ENCODE measurements around the gene RINL. TPM values are rescaled to one million over a fixed set of nuclear protein-coding genes. Genes with fewer than 3 reads are reported as not detected.
"Not testable (repeated sequence)": the region's sequence is repeated elsewhere in the genome, so short reads cannot be mapped to it uniquely, and the experiment has no call there.

The RINL gene
- total RNA-seq, 1 donor = 1.3 TPM

DNA sequence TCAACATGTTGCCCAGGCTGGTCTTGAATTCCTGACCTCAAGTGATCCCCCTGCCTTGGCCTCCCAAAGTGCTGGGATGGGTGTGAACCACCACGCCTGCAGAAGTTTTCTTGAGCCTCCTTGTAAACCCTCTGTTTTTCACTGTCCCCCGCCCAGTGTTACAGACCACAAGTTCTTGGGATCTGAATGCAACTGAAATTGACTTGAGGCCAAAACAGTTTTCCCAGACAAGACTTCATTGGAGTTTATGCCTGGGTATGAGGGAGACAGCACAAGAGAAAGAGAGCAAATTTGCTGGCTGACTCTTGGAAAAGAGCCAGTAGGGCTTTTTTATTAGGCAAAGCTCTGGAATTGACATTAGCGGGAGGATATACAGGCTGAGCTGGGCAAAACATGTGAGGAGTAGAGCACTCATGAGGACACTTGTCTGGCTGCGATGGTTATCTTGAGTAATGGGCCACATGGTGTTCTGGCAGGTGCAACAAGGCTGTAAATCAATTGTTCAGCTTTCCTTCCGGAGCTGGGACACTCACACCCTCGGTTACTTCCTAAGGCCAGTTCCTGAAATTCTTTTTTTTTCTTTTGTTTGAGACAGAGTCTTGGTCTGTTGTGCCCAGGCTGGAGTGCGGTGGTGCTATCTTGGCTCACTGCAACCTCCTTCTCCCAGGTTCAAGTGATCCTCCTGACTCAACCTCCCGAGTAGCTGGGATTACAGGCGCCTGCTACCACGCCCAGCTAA lies 15.6 kb downstream of the RINL start:
- DNase-seq (ENCODE audit: low read depth) = peak; percentile 97
- TF ChIP-seq, protein P1, sequence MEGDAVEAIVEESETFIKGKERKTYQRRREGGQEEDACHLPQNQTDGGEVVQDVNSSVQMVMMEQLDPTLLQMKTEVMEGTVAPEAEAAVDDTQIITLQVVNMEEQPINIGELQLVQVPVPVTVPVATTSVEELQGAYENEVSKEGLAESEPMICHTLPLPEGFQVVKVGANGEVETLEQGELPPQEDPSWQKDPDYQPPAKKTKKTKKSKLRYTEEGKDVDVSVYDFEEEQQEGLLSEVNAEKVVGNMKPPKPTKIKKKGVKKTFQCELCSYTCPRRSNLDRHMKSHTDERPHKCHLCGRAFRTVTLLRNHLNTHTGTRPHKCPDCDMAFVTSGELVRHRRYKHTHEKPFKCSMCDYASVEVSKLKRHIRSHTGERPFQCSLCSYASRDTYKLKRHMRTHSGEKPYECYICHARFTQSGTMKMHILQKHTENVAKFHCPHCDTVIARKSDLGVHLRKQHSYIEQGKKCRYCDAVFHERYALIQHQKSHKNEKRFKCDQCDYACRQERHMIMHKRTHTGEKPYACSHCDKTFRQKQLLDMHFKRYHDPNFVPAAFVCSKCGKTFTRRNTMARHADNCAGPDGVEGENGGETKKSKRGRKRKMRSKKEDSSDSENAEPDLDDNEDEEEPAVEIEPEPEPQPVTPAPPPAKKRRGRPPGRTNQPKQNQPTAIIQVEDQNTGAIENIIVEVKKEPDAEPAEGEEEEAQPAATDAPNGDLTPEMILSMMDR (IDR thresholded peaks at IDR 0.05; ENCODE audit: insufficient read depth, low read depth, low read length) = no peak
- no peak overlapping the region for H3K4me3 ChIP-seq (ENCODE audit: low read depth, low read length)

DNA sequence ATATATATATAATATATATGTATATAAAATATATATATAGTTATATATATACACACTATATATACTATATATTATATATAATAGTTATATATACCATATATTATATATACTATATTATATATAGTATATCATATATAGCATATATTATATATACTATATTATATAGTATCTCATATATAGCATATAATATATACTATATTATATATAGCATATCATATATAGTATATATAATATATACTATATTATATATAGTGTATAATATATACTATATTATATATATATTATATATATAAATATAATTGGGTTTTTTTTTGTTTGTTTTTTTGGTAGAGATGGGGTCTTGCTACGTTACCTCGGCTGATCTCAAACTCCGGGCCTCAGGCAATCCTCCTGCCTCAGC lies 16.7 kb downstream of the RINL start:
- no peak for DNase-seq (ENCODE audit: low read depth)
- TF ChIP-seq, protein P1 (IDR thresholded peaks at IDR 0.05; ENCODE audit: insufficient read depth, low read depth, low read length) = no peak
- no peak overlapping the region for H3K4me3 ChIP-seq (ENCODE audit: low read depth, low read length)

DNA sequence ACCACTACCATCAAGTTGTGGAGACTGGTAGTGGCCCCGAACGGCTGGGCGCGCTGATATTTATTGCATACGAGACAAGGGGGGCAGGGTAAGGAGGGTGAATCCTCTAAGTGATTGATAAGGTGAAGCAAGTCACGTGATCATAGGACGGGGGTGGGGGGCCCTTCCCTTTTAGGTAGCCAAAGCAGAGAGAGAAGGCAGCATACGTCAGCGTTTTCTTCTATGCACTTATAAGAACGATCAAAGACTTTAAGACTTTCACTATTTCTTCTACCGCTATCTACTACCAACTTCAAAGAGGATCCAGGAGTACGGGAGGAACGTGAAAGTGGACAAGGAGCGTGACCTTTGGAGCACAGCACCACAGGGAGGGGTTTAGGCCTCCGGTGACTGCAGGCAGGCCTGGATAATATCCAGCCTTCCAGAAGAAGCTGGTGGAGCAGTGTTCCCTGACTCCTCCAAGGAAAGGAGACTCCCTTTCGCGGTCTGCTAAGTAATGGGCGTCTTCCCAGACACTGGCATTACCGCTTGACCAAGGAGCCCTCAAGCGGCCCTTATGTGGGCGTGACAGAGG lies 18.4 kb downstream of the RINL start:
- not testable (repeated sequence) for H3K4me3 ChIP-seq (ENCODE audit: low read depth, low read length)
- DNase-seq (ENCODE audit: low read depth) = peak; percentile 25

DNA sequence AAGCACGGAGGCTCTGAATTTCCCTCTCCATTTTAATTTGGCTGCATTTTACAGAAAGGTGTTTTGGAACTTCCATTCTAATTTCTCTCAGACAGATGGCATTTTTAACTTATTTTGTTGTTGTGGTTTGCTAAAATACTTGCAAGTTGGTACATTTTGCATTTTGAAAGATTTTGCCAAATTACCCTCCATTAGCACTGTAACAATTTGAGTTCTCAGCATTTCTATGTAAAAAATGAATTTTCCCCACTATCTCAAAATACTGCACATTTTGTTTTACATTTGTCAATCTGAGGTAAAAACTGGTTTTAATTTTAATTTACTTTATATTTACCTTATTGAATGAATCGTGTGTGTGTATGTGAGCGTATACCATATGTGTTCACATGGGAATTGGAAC lies 21.3 kb downstream of the RINL start:
- no peak for DNase-seq (ENCODE audit: low read depth)
- no peak overlapping the region for H3K4me3 ChIP-seq (ENCODE audit: low read depth, low read length)
- TF ChIP-seq, protein P1 (IDR thresholded peaks at IDR 0.05; ENCODE audit: insufficient read depth, low read depth, low read length) = no peak

DNA sequence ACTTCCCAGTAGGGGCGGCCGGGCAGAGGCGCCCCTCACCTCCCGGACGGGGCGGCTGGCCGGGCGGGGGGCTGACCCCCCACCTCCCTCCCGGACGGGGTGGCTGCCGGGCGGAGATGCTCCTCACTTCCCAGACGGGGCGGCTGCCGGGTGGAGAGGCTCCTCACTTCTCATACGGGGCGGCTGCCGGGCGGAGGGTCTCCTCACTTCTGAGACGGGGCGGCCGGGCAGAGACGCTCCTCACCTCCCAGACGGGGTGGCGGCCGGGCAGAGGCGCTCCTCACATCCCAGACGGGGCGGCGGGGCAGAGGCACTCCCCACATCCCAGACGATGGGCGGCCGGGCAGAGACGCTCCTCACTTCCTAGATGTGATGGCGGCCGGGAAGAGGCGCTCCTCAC lies 22.3 kb downstream of the RINL start:
- not testable (repeated sequence) for H3K4me3 ChIP-seq (ENCODE audit: low read depth, low read length)

DNA sequence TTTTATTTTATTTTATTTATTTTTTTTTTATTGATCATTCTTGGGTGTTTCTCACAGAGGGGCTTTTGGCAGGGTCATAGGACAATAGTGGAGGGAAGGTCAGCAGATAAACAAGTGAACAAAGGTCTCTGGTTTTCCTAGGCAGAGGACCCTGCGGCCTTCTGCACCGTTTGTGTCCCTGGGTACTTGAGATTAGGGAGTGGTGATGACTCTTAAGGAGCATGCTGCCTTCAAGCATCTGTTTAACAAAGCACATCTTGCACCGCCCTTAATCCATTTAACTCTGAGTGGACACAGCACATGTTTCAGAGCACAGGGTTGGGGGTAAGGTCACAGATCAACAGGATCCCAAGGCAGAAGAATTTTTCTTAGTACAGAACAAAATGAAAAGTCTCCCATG lies 23.1 kb downstream of the RINL start:
- H3K4me3 ChIP-seq (ENCODE audit: low read depth, low read length); DNase-seq (ENCODE audit: low read depth): not testable (repeated sequence)

More for the DNA sequence above, 22.3 kb downstream of the RINL start:
- DNase-seq (ENCODE audit: low read depth) = not testable (repeated sequence)

DNA sequence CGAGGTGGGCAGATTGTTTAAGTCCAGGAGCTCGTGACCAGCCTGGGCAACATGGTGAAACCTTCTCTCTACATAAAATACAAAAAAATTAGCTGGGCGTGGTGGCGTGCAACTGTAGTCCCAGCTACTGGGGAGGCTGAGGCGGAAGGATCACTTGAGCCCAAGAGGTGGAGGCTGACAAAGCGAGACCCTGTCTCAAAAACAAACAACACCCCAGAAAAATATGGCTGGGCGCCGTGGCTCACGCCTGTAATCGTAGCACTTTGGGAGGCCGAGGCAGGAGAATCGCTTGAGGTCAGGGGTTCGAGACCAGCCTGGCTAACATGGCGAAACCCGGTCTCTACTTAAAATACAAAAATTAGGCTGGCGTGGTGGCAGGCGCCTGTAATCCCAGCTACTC lies 24.9 kb downstream of the RINL start:
- DNase-seq (ENCODE audit: low read depth) = no peak
- TF ChIP-seq, protein P1 (IDR thresholded peaks at IDR 0.05; ENCODE audit: insufficient read depth, low read depth, low read length) = no peak
- peak overlapping the region; percentile 87 for H3K4me3 ChIP-seq (ENCODE audit: low read depth, low read length)

DNA sequence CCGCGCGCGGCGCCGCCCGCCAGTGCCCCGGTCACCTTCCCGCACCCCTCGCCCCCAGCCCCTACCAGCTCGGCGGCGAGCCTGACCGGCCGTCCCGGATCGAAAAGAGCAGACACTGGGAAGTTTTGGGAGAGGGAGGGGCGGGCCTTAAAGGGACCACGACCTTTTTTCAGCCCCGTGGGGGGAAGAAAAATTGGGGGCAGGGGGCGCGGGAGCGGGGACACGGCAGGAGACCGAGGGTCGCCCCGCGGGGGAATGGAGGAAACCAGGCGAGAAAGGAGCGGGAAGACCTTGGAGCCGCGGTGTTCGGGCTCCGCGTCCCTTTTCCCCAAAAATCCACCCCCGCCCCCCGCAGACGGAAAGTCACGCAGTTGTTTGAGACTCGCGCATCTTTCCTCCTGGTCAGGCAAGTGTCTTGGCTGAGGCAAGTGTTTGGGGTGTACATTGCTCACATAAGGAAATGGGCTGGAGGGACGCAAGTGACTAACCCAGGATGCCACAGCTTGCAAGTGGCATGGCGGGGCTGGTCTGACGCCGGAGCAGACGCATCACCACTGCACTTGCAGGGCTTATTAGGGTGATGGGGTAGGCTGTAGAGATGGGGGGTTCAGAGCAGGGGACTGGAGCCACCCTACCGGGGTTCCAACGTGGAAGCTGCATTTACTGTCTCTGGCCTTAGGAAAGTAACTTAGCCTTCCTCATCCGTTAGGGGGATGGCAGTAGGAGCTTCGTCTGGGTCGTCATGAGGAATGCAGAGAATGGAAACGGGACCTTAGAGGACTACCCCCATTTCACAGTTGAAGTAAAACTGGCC lies 25.6 kb downstream of the RINL start:
- TF ChIP-seq, protein P1 (IDR thresholded peaks at IDR 0.05; ENCODE audit: insufficient read depth, low read depth, low read length) = no peak
- peak; percentile 68 for DNase-seq (ENCODE audit: low read depth)

More for the DNA sequence above, 25.6 kb downstream of the RINL start:
- peak overlapping the region; percentile 87 for H3K4me3 ChIP-seq (ENCODE audit: low read depth, low read length)

Data from fibroblast of villous mesenchyme (primary cell).